ENCODE data around the gene CDH11.

CDH11 gene

DNA sequence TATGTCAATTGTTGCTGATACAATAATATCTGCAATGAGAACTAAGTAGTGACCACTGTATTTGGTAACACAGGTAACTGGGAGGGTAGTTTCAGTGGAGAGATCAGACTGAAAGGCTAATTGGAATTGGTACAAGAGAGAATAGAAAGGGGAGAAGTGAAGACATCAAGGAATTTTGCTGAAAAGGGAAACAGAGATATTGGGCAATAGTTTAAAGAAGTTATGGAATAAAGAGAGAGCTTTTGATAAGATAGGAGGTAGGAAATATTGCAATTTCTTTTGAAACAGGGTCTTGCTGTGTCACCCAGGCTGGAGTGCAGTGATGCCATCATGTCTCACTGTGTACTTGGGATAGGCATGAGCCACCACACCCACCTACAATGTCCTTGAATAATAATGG lies 26.9 kb upstream of the CDH11 start:
- Histone ChIP-seq H3K79me2 (ENCODE audit: insufficient read depth, low read length) (no peaks in the 10 kb centered on the region), H3K36me3 (ENCODE audit: insufficient read depth, low read length) (no peaks in the 10 kb centered on the region), H2AFZ (ENCODE audit: low read length) (no peak overlapping the region), H4K20me1 (ENCODE audit: insufficient read depth, low read length, poor library complexity, severe bottlenecking) (no peaks in the 10 kb centered on the region), H3K9me3 (ENCODE audit: insufficient read depth, low read depth, low read length) (no peaks in the 10 kb centered on the region), H3F3A (ENCODE audit: low read depth) (no peaks in the 10 kb centered on the region), H3K4me1 (ENCODE audit: insufficient read depth, low read length, poor library complexity, severe bottlenecking) (no peaks in the 10 kb centered on the region), H3K9ac (ENCODE audit: low read depth, low read length, poor library complexity, severe bottlenecking) (no peak overlapping the region), H3K9me2 (replicated peaks; ENCODE audit: low read depth, low read length) (no peaks in the 10 kb centered on the region), H3K4me3 (ENCODE audit: low read length, poor library complexity, severe bottlenecking) (no peak overlapping the region), H3K4me2 (ENCODE audit: low read depth, low read length, poor library complexity, severe bottlenecking) (no peak overlapping the region), H3K27me3 (ENCODE audit: insufficient read depth, low read length, poor library complexity, severe bottlenecking) (no peaks in the 10 kb centered on the region)
- no peak for TF ChIP-seq EZH2phosphoT487 (IDR thresholded peaks at IDR 0.05; ENCODE audit: borderline replicate concordance)
- TF ChIP-seq, protein P1, sequence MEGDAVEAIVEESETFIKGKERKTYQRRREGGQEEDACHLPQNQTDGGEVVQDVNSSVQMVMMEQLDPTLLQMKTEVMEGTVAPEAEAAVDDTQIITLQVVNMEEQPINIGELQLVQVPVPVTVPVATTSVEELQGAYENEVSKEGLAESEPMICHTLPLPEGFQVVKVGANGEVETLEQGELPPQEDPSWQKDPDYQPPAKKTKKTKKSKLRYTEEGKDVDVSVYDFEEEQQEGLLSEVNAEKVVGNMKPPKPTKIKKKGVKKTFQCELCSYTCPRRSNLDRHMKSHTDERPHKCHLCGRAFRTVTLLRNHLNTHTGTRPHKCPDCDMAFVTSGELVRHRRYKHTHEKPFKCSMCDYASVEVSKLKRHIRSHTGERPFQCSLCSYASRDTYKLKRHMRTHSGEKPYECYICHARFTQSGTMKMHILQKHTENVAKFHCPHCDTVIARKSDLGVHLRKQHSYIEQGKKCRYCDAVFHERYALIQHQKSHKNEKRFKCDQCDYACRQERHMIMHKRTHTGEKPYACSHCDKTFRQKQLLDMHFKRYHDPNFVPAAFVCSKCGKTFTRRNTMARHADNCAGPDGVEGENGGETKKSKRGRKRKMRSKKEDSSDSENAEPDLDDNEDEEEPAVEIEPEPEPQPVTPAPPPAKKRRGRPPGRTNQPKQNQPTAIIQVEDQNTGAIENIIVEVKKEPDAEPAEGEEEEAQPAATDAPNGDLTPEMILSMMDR (conservative IDR thresholded peaks at IDR 0.05; ENCODE audit: low read length): no peak

DNA sequence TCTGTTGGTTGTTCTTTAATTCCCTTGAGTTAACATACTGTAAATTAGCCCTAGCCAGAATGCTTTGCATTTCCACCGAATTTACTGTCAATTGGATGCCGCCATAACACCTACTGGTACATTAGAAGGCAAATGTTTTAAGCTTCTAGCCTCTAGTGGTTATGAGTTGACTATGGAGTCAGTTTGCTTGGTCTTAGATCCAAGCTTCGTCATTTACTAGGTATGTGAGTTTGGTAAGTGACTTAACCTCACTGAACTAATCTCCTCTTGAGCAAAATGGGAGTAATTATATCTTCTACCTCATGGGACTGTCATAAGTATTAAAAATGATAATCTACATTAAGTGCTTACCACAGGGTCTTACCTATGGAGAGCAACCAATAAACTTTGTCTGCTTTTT lies 20.4 kb upstream of the CDH11 start:
- Histone ChIP-seq H4K20me1 (ENCODE audit: insufficient read depth, low read length, poor library complexity, severe bottlenecking) (no peaks in the 10 kb centered on the region), H3K9me3 (ENCODE audit: insufficient read depth, low read depth, low read length) (no peaks in the 10 kb centered on the region), H3K79me2 (ENCODE audit: insufficient read depth, low read length) (no peaks in the 10 kb centered on the region), H3K4me1 (ENCODE audit: insufficient read depth, low read length, poor library complexity, severe bottlenecking) (no peaks in the 10 kb centered on the region), H3K27me3 (ENCODE audit: insufficient read depth, low read length, poor library complexity, severe bottlenecking) (no peaks in the 10 kb centered on the region), H3K9me2 (replicated peaks; ENCODE audit: low read depth, low read length) (no peaks in the 10 kb centered on the region), H3K36me3 (ENCODE audit: insufficient read depth, low read length) (no peaks in the 10 kb centered on the region), H3K4me3 (ENCODE audit: low read length, poor library complexity, severe bottlenecking) (no peak overlapping the region), H3K4me2 (ENCODE audit: low read depth, low read length, poor library complexity, severe bottlenecking) (no peak overlapping the region), H3F3A (ENCODE audit: low read depth) (no peaks in the 10 kb centered on the region), H2AFZ (ENCODE audit: low read length) (no peak overlapping the region), H3K9ac (ENCODE audit: low read depth, low read length, poor library complexity, severe bottlenecking) (no peak overlapping the region)
- no peak for TF ChIP-seq EZH2phosphoT487 (IDR thresholded peaks at IDR 0.05; ENCODE audit: borderline replicate concordance)
- TF ChIP-seq, protein P1 (conservative IDR thresholded peaks at IDR 0.05; ENCODE audit: low read length): no peak

DNA sequence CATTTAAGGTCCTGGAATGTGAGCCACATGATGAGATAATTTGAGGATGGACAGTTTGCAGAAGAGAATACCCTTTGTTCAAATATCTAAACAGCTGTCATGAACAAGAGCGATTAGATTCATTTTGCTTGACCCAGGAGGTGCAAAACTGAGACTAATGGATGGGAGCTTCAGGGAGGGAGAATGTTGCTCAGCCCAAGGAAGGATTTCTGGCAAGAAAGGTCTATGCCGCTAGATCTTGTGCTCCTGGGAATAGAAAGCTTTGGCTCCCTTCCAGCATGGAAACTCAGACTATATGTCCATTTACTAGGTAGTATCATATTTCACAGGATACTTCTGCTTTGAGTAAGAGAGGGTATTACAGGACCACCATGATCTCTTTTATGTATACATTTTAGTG lies 14.8 kb upstream of the CDH11 start:
- Histone ChIP-seq H3K4me2 (ENCODE audit: low read depth, low read length, poor library complexity, severe bottlenecking) (no peak overlapping the region), H3K9me3 (ENCODE audit: insufficient read depth, low read depth, low read length) (no peaks in the 10 kb centered on the region), H3K4me1 (ENCODE audit: insufficient read depth, low read length, poor library complexity, severe bottlenecking) (no peaks in the 10 kb centered on the region), H3F3A (ENCODE audit: low read depth) (no peaks in the 10 kb centered on the region), H3K9me2 (replicated peaks; ENCODE audit: low read depth, low read length) (no peaks in the 10 kb centered on the region), H3K36me3 (ENCODE audit: insufficient read depth, low read length) (no peaks in the 10 kb centered on the region), H2AFZ (ENCODE audit: low read length) (no peak overlapping the region), H3K9ac (ENCODE audit: low read depth, low read length, poor library complexity, severe bottlenecking) (no peak overlapping the region), H3K79me2 (ENCODE audit: insufficient read depth, low read length) (no peaks in the 10 kb centered on the region), H4K20me1 (ENCODE audit: insufficient read depth, low read length, poor library complexity, severe bottlenecking) (no peaks in the 10 kb centered on the region), H3K4me3 (ENCODE audit: low read length, poor library complexity, severe bottlenecking) (no peak overlapping the region), H3K27me3 (ENCODE audit: insufficient read depth, low read length, poor library complexity, severe bottlenecking) (no peaks in the 10 kb centered on the region)
- TF ChIP-seq EZH2phosphoT487 (IDR thresholded peaks at IDR 0.05; ENCODE audit: borderline replicate concordance): no peak
- TF ChIP-seq, protein P1 (conservative IDR thresholded peaks at IDR 0.05; ENCODE audit: low read length): no peak

Data from Loucy (cell line).